ENCODE results near the gene KRTAP5-5. TPM values are rescaled to one million over a fixed set of nuclear protein-coding genes. Genes with fewer than 3 reads are reported as not detected.
"Not testable (repeated sequence)": the region's sequence is repeated elsewhere in the genome, so short reads cannot be mapped to it uniquely, and the experiment has no call there.

The KRTAP5-5 gene
- total and polyA plus RNA-seq, 2 donors (not counting 1 experiment from before 2014, with no cell fraction given): not detected

DNA sequence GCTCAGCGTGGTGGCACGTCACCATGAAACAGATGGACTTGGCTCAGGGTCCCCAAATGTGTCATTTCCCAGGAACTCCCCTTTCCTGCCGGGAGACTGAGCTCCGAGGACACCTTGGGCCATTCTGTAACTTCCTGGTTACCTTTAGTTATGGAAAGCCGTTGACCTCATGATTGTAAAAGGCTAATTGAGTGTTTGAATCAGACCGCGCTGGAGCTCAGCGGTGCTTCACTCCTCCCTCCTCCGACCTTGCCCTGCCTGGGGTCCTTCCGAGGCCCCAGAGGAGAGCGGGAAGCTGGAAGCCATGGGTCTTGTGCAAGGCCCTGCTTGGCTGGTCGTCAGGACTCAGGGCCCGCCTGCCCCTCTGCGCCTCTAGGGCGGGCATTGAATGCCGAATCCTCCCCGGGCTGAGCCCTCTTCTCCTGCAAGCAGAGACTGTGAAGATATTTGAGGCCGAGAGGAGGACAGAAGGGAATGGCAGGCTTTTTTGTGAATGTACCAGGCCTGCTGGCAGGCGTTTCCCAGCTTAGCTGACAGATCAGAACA, 32.9 kb upstream of the KRTAP5-5 start:
- H3K9me3 Mint-ChIP-seq (ENCODE audit: insufficient read depth): not testable (repeated sequence)

GRCh38 chr11:1597331-1597993, 32.1 kb upstream of the KRTAP5-5 start:
- Mint-ChIP-seq H3K27me3 (peaks cover 52% of the 10 kb centered on the region), H3K4me3 (no peak overlapping the region), H3K4me1 (peaks cover 12% of the 10 kb centered on the region), H3K9me3 (ENCODE audit: insufficient read depth) (no peaks in the 10 kb centered on the region), H3K27ac (no peak overlapping the region)
- intact Hi-C loops (cut with micrococcal nuclease): no loop called here
- Histone ChIP-seq H3K27me3 (replicated peaks in 1 of 4; ENCODE audit: control extremely low read depth in 1 of 4, control insufficient read depth in 3 of 4, insufficient read depth in 4 of 4, low read length in 3 of 4) (peaks cover 0 to 19% (median 4%) of the 10 kb centered on the region in 4 experiments), H3K4me3 (ENCODE audit: control extremely low read depth in 1 of 5, extremely low read depth in 1 of 5, insufficient read depth in 1 of 5, low read depth in 2 of 5, low read length in 4 of 5) (no peak overlapping the region), H3K4me2 (replicated peaks; ENCODE audit: low read depth, low read length, poor library complexity, severe bottlenecking) (no peak overlapping the region), H4K20me1 (ENCODE audit: control insufficient read depth, insufficient read depth, low read length, poor library complexity, severe bottlenecking) (no peaks in the 10 kb centered on the region), H3K4me1 (ENCODE audit: control insufficient read depth in 2 of 2, insufficient read depth in 2 of 2, low read length in 2 of 2) (no peaks in the 10 kb centered on the region), H3K36me3 (replicated peaks in 1 of 2; ENCODE audit: control extremely low read depth in 1 of 2, control insufficient read depth in 1 of 2, extremely low read depth in 1 of 2, insufficient read depth in 2 of 2, low read length in 1 of 2) (no peaks in the 10 kb centered on the region), H3K27ac (ENCODE audit: low read length in 2 of 2) (no peak overlapping the region), H3K79me2 (ENCODE audit: control insufficient read depth, insufficient read depth, low read length) (no peaks in the 10 kb centered on the region), H2AFZ (ENCODE audit: insufficient read depth, low read depth, low read length, poor library complexity, severe bottlenecking) (no peak overlapping the region), H3K9ac (ENCODE audit: low read length) (no peak overlapping the region), H3K9me3 (ENCODE audit: control extremely low read depth in 1 of 3, control insufficient read depth in 2 of 3, insufficient read depth in 1 of 3, low read length in 2 of 3) (no peaks in the 10 kb centered on the region)
- ATAC-seq (ENCODE audit: low read depth) (no peak), DNase-seq (no peak)
- TF ChIP-seq EZH2 (IDR thresholded peaks at IDR 0.05; ENCODE audit: borderline replicate concordance, insufficient read depth, low read depth, low read length, poor library complexity, severe bottlenecking) (no peak), CTCF (IDR thresholded peaks at IDR 0.05) (no peak)
- WGBS (ENCODE audit: insufficient coverage): 85% methylated on average over 10 of the region's 10 CpGs
- CTCF ChIA-PET: interaction anchor here (1.0 kb wide), 2 partner anchors 23 to 42 kb away, joined by 3 to 5 read pairs; no protein-coding TSS in a partner anchor
- POLR2A ChIA-PET: no interaction called here

More for the DNA sequence above, 32.9 kb upstream of the KRTAP5-5 start:
- H4K20me1 ChIP-seq (ENCODE audit: control insufficient read depth, insufficient read depth, low read length, poor library complexity, severe bottlenecking); H3K4me1 ChIP-seq (ENCODE audit: control insufficient read depth in 2 of 2, insufficient read depth in 2 of 2, low read length in 2 of 2); DNase-seq; H3K4me2 ChIP-seq (replicated peaks; ENCODE audit: low read depth, low read length, poor library complexity, severe bottlenecking); H3K79me2 ChIP-seq (ENCODE audit: control insufficient read depth, insufficient read depth, low read length); POLR2A ChIA-PET; H3K9ac ChIP-seq (ENCODE audit: low read length); H3K9me3 ChIP-seq (ENCODE audit: control extremely low read depth in 1 of 3, control insufficient read depth in 2 of 3, insufficient read depth in 1 of 3, low read length in 2 of 3); H3K4me3 ChIP-seq (ENCODE audit: control extremely low read depth in 1 of 5, extremely low read depth in 1 of 5, insufficient read depth in 1 of 5, low read depth in 2 of 5, low read length in 4 of 5); H3K4me1 Mint-ChIP-seq; H3K27ac Mint-ChIP-seq; H3K4me3 Mint-ChIP-seq; intact Hi-C loops (cut with micrococcal nuclease); H3K36me3 ChIP-seq (replicated peaks in 1 of 2; ENCODE audit: control extremely low read depth in 1 of 2, control insufficient read depth in 1 of 2, extremely low read depth in 1 of 2, insufficient read depth in 2 of 2, low read length in 1 of 2); H2AFZ ChIP-seq (ENCODE audit: insufficient read depth, low read depth, low read length, poor library complexity, severe bottlenecking); H3K27ac ChIP-seq (ENCODE audit: low read length in 2 of 2); ATAC-seq (ENCODE audit: low read depth): not testable (repeated sequence)
- CTCF ChIA-PET: interaction anchor here (0.9 to 4.3 kb wide), 2 partner anchors 23 kb away, joined by 3 to 13 read pairs; no protein-coding TSS in a partner anchor
- WGBS (ENCODE audit: insufficient coverage): 80% methylated on average over 14 of the region's 19 CpGs
- H3K27me3 ChIP-seq (replicated peaks in 1 of 4; ENCODE audit: control extremely low read depth in 1 of 4, control insufficient read depth in 3 of 4, insufficient read depth in 4 of 4, low read length in 3 of 4): peaks cover 0 to 19% (median 4%) of the 10 kb centered on the region in 4 experiments
- H3K27me3 Mint-ChIP-seq: peaks cover 54% of the 10 kb centered on the region

All from B cell (primary cell).